A549 (cell line): ENCODE results near the gene COL28A1.

Source experiments
- FOSL2 ChIP-seq, 2 experiments: fragments of 450-650 bp in 1 of 2; fragments of >200 bp in 1 of 2; sonication (Bioruptor Twin) in 1 of 2; formaldehyde crosslinking; IDR thresholded peaks; 2 replicates each; pipeline versions ENCODE4 v1.5.0 to v1.6.1; 2016 to 2020; ENCODE audit warnings: mild to moderate bottlenecking in 1 of 2, moderate library complexity in 1 of 2
- POLR2A ChIP-seq: IDR thresholded peaks from 2 replicates; pipeline ENCODE4 v1.6.1; 2012; ENCODE audit warnings: mild to moderate bottlenecking, low read length
- POLR2AphosphoS2 ChIP-seq: conservative IDR thresholded peaks from 2 replicates; pipeline ENCODE4 v1.6.1; 2012; ENCODE audit warnings: low read length, improper control_type of control experiment, inconsistent platforms
- RAD21 ChIP-seq, 2 experiments: fragments of >200 bp in 1 of 2; sonication (Bioruptor Twin) in 1 of 2; formaldehyde crosslinking in 1 of 2; IDR thresholded peaks in 1 of 2; conservative IDR thresholded peaks in 1 of 2; 2 replicates in 1 of 2; 3 replicates in 1 of 2; pipeline ENCODE4 v1.6.1; 2012 to 2018; ENCODE audit warnings: inconsistent platforms in 1 of 2
- RCOR1 ChIP-seq: fragments of 150-350 bp; IDR thresholded peaks from 2 replicates; pipeline ENCODE4 v1.6.1; 2014; ENCODE audit warnings: antibody characterized with exemption, low read length, low read depth
- SMC3 ChIP-seq: fragments of >200 bp; sonication (Bioruptor Twin); formaldehyde crosslinking; IDR thresholded peaks from 3 replicates; pipeline ENCODE4 v1.6.1; 2018; ENCODE audit warnings: inconsistent platforms
- TF ChIP-seq, protein P1 (sequence below): fragments of >200 bp; sonication (Bioruptor Twin); formaldehyde crosslinking; IDR thresholded peaks from 3 replicates; pipeline ENCODE4 v1.5.1; 2016
- TF ChIP-seq, protein P2 (sequence below): fragments of 200-600 bp; sonication (generic); IDR thresholded peaks from 2 replicates; pipeline ENCODE4 v1.6.1; 2016; ENCODE audit warnings: antibody characterized with exemption, mild to moderate bottlenecking, moderate library complexity

DNA sequence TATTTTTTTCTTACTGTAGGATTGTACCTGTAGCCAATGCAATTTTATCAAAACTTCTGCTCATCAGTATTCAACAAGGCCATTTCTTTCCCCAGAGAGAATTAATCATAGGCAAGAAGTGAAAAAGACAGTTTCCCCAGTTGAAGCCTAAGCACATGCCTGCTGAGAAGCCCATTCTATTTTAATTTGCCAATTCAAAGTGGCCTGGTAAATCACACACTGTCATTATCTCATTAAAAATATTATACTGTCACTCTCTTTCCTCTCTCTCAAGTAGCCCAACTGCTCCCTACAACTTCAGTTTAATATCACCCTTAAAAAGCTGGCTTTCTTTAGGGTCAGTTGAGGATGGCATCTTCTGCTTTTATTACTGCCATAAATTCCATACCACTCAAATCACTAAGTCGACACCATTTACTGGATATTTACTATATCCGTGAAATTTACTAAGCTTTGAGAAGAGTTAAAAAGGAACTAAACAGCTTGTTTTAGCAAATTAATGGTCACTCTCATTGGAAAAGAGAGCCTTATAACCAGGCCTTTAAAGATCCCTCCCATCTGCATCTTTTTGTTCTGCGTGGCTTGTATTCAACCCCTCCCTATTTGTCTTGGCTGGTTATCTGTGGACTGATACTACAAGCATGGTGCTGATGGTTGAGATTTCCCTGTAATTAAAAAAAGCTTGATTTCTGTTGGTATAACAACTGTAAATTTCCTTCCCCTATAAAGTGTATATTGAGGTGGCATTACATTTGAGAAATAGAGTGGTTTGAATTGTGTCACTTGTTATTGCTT, 30.6 kb downstream of the COL28A1 start:
- no peak for TF ChIP-seq POLR2A
- TF ChIP-seq, protein P1, sequence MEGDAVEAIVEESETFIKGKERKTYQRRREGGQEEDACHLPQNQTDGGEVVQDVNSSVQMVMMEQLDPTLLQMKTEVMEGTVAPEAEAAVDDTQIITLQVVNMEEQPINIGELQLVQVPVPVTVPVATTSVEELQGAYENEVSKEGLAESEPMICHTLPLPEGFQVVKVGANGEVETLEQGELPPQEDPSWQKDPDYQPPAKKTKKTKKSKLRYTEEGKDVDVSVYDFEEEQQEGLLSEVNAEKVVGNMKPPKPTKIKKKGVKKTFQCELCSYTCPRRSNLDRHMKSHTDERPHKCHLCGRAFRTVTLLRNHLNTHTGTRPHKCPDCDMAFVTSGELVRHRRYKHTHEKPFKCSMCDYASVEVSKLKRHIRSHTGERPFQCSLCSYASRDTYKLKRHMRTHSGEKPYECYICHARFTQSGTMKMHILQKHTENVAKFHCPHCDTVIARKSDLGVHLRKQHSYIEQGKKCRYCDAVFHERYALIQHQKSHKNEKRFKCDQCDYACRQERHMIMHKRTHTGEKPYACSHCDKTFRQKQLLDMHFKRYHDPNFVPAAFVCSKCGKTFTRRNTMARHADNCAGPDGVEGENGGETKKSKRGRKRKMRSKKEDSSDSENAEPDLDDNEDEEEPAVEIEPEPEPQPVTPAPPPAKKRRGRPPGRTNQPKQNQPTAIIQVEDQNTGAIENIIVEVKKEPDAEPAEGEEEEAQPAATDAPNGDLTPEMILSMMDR = no peak
- no peak for TF ChIP-seq SMC3
- TF ChIP-seq FOSL2 (IDR thresholded peaks at IDR 0.05) = no peak
- no peak for TF ChIP-seq FOSL2 (CRISPR knock-in tag; IDR thresholded peaks at IDR 0.05)
- TF ChIP-seq, protein P2, sequence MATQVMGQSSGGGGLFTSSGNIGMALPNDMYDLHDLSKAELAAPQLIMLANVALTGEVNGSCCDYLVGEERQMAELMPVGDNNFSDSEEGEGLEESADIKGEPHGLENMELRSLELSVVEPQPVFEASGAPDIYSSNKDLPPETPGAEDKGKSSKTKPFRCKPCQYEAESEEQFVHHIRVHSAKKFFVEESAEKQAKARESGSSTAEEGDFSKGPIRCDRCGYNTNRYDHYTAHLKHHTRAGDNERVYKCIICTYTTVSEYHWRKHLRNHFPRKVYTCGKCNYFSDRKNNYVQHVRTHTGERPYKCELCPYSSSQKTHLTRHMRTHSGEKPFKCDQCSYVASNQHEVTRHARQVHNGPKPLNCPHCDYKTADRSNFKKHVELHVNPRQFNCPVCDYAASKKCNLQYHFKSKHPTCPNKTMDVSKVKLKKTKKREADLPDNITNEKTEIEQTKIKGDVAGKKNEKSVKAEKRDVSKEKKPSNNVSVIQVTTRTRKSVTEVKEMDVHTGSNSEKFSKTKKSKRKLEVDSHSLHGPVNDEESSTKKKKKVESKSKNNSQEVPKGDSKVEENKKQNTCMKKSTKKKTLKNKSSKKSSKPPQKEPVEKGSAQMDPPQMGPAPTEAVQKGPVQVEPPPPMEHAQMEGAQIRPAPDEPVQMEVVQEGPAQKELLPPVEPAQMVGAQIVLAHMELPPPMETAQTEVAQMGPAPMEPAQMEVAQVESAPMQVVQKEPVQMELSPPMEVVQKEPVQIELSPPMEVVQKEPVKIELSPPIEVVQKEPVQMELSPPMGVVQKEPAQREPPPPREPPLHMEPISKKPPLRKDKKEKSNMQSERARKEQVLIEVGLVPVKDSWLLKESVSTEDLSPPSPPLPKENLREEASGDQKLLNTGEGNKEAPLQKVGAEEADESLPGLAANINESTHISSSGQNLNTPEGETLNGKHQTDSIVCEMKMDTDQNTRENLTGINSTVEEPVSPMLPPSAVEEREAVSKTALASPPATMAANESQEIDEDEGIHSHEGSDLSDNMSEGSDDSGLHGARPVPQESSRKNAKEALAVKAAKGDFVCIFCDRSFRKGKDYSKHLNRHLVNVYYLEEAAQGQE = no peak
- no peak for TF ChIP-seq RAD21 (conservative IDR thresholded peaks at IDR 0.05 in 1 of 2, IDR thresholded peaks at IDR 0.05 in 1 of 2)
- TF ChIP-seq POLR2AphosphoS2 = no peak
- no peak for TF ChIP-seq RCOR1
